Activated T-cell treated with anti-CD3 and anti-CD28 coated beads for 4 hours (primary cell): ENCODE data around the gene CALCB.
"Not testable (repeated sequence)": the region's sequence is repeated elsewhere in the genome, so short reads cannot be mapped to it uniquely, and the experiment has no call there.

Source experiments
- DNase-seq: peaks from one replicate; pipeline ENCODE4 v3.0.0-alpha.2; 2020

Gene CALCB, protein sequence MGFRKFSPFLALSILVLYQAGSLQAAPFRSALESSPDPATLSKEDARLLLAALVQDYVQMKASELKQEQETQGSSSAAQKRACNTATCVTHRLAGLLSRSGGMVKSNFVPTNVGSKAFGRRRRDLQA

DNA sequence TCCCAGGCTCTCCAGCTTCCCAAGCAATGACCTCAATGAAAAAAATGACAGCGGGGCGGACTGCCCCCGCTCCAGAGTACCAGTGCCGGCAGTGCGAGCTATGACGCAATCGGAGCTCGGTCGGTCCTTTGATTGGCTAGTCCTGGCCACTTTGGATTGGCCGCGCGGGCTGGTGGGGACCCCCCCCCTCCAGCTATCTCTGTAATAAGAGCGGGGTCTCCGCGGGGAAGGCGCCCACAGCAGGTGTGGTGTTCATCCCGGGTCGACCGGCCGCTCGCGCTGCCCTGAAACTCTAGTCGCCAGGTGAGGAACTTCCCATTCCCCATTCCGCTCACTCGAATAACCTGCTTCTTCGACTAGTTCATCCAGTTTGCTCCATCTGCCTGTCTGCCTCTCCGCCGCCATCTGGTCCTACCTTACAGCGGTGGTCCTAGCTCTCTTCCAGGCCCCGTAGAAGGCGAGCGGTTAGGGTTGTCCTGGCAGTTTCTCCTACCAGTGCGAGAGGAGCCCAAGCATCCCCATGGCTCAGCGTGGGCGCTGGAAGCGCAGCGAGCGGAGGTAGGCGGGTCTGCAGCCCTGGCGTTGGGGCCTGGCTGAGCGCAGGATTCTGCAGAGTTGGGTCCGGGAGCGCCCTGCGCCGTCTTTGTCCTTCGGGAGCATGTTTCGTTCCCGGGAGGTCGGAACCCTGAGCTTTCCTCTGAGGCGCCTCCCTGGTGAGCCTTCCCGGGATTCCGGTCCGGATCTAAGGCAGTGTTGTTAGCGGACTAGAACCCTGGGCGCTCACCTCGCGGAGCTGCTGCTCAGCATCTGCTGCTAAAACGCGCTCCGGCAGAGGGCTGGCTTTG is at the start of gene CALCB:
TSS of gene CALCB (plus strand) at position 233 of the 845 bp plus-strand sequence. CDS start 1,126 bp downstream, outside the sequence.
- peak; percentile 17 for DNase-seq

DNA sequence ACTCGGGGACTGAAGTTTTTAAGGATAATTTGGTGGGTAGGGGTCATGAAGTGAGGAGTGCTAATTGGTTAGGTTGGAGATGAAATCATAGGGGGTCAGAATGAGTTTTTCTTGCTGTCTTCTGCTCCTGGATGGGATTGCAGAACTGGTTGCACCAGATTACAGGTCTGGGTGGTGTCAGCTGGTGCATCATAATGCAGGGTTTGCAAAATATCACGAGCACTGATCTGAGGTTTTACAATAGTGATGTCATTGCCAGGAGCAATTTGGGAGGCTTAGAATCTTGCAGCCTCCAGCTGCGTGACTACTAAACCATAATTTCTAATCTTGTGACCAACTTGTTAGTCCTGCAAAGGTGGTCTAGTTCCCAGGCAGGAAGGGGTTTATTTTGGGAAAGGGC is 46.4 kb upstream of the CALCB start:
- no peak for DNase-seq

DNA sequence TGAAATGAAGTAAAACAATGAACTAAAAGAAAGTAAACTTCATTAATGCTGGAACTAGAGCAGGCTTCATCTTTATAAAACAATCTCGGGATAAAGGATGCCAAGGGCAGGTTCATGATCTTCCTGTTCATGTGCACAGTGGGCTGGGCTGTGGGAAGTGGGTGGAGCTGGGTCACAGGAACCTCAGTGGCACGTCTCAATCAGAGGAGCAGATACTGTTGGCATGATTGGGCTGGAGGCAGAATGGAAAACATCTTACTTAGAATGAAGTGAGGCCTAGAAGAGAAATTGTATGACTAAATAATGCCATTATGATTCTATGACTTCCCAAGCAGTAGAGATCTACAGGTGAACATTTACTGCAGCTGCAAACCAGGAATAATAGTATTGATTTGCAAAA is 45.4 kb upstream of the CALCB start:
- DNase-seq: no peak

DNA sequence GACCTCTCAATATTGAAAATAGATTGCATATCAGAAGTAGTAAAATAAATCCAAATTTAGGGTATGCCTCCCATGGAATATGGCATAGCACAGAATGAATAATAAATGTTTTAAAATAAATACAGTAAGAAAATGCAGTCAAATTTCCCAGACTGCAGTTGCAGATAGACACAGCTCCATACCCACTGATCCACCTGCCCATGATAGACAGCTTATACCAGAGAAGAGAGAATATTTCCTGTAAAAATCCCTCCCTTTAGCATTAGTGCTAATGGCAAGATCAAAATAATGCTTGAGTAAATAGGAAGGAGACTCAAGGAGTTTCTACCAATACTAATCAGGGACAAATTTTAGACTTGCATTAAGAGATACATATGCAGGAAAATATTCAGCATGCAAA is 45.0 kb upstream of the CALCB start:
- no peak for DNase-seq

DNA sequence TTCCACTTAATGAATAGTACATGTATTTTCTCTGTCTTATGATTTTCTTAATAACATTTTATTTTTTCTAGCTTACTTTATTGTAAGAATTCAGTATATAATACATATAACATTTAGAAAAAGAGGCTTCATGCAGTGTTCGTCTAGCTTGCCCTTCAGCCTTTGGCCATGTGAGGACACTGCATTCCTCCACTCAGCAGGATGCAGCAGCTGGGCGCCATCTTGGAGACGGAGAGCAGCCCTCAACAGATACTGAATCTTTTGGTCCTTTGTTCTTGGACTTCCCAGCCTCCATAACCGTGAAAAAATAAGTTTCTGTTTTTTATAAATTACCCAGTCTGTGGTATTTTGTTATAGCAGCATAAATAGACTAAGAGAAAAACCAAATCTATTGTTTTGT is 41.4 kb upstream of the CALCB start:
- DNase-seq: not testable (repeated sequence)

DNA sequence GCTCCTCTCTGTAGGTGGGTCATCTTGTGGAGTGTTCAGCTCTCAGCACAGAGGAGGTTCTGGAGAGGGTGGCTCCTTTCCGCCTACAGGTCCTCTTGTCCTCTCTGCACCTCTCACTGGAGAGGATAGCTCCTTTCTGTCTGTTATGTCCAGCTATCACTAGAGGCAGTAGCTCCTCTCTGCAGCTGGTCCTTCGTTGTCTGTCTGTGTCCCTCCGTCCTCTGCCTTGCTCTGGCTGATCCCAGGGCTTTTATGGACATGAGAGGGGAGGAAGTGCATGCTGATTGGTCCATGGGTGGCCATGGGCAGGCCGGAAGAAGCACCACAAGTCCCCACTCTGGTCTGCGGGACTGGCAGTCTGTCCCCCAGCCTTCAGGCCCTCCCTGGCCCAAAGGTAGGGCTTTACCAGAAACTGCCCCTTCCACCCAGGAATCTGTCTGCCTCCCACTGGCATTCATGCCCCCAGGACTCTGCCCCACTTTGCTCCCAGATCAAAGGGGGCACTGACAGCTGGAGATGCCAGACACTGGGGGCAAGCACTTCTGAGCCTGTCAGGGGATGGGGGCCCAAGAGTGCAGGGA is 38.6 kb upstream of the CALCB start:
- no peak for DNase-seq

DNA sequence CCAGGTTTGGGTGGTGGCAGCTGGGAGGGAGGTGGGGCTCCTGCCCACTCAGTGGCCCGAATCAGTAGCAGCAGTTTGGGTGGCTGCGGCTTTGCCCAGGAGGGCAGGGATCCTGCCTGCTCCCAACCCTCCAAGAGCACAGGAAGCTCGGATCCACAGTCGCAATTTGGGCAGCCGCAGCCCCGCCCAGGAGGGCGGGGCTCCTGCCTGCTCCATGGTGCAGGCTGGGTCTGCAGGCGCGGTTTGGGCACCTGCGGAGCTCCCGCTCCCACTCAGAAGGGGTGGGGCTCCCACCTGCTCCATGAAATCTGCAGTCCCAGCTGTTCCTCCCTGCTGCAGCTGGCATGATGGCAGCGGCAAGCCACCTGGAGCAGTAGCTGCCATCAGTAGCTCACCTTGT is 38.1 kb upstream of the CALCB start:
- no peak for DNase-seq

DNA sequence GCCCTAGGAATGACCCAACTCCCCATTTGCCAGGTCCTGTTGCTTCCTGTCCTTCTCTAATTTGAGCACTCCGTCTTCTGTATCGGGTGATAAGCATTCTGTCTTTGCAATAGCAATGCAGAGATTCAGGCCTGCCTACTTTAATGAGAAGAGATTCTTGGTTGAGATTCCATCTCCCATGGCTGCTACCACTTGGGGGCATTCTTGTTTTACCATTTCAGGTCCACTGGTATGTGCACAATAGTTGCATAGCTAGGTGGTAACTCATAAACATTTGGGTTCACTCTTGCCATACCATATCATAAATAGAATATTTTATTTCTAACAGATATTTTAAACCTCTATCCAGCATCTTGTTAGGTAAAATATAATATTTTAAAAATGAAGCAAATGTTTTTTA is 34.4 kb upstream of the CALCB start:
- no peak for DNase-seq

DNA sequence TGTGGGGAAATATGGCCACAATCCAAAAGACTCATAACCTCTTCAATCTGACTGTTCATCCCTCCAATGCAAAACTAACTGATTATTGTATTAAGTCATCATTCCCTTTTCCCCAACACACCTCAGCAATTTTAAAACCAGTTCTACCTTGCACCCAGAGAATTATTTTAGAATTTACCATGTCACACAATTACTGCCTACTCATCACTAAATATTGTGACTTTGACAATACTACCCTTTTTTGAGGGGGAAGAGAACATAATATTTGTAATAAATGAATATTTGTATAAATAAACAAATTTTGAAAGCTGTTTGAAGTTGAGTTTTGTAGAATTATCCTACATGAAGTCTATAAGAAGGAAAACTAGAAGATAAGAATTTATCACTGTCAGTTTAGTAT is 28.2 kb upstream of the CALCB start:
- no peak for DNase-seq

DNA sequence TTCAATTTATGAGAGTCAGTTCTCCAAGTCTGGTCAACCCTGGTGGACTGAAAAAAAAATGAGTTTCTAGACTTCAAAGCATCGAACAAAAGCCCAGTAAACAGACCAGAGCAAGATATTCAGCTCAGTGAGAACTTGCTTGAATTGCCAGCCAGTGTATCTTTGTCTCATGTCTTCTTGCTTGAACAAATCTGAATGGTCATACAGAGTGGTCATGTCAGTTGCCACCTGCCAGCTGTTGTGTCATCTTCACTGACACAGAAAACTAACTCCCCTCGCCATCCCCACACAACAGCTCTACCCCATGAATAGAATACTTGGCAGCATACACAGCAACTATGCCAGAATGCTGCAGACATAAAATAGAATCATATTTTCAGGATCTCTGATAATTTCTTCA is 27.5 kb upstream of the CALCB start:
- DNase-seq: no peak

DNA sequence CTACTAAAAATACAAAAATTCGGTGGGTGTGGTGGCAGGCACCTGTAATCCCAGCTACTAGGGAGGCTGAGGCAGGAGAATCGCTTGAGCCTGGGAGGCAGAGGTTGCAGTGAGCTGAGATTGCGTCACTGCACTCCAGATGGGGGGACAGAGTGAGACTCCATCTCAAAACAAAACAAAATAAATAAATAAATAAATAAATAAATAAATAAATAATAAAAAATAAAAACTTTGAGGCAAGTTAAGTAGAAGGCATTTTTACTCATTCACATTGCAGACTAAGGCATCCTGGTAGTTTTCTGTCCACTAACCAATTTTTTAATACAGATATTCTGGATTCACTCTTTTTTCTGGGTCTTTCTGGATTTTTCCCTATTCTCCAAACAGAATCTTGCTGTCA is 26.7 kb upstream of the CALCB start:
- not testable (repeated sequence) for DNase-seq

DNA sequence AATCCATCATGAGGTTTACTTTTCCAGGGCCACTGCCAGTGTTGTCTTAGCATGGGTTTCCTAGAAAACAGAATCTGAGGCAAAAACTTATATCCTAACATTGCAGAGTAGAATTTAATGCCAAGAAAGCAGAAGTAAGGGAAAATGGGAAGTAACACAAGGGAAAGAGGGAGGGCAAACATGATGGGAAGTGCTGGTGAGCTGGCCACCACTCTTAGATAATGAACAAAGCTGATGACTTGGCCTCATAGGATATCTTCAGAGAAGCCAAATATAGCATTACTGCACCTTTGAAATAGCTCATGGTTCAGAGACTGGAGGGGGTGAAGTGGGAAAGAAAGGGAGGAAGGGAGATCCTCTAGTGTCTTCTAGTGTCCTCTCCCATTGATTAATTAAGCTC is 24.8 kb upstream of the CALCB start:
- no peak for DNase-seq

DNA sequence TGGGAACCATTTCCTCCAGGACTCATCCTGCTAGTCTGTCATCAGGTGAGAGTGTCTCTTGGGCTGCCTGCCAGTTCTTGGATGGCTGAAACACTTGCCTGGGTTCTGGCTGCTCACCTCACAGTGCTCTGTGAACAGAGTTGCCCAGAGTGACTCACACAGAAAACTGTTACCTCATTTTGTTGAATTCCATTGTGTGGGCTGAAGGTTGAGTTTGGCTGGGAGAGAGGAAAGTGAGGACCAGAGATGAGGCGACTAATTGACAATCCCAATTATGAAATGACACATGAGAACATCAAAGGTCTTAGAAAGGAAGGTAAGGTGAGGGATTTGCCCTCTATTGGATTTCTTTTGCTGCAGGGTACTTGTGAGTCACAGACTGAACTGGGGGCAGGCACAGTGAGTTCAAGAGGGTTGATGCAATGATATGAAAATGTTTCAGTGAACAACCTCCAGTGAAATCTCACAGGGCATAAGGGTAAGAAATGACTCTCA is 20.2 kb upstream of the CALCB start:
- no peak for DNase-seq

DNA sequence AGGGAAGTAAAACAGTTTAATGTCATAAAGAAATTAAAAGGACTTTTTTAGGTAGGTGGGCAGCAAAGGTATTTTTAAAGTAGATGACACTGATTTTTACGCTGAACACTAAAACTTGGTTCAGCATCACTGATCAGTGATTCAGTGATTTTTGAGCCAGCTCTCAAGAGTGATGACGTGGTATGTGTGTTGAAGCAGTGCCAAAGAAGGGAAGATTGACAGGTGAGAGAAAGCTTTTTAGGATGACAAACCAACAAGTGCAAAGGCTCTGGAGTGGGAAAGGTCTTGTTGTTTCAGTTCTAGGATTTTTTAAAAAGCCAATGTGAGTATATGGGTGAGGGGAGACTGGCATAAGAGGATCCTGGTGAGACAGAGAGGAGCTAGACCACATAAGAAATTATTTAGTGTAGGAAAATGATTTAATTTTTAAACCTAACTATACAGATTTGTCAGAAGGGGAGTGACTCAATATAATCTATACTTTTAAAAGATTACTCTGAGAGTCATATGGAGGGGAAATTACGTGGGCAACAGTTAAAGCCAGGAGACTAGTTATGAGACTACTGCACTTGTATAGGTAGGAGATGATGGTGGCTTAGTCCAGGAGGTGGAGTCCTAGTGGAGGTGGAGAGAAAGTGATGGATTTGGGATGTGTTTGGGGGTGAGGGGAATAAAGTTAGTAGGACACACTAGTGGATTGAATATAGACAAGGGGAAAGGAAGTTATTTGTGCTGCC is 17.6 kb upstream of the CALCB start:
- DNase-seq: no peak

DNA sequence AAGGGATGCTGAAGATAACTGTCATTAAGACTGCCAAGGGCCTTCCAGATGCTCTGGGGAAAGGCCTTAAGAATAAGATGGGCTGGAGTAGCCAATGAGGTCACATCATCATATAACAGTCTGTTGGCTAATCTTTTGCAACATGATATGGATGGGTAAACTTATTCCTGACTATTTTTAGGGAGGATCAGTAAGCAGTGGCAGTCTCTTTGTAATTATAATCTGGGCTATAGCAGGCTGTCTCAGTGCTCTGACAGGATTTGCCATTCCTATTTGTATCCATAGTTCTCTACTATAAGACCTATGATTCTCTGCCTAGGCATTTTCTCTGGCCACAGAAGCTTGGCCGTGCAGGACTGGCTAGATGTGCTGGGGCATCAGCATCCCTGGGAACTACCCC is 16.1 kb upstream of the CALCB start:
- no peak for DNase-seq

DNA sequence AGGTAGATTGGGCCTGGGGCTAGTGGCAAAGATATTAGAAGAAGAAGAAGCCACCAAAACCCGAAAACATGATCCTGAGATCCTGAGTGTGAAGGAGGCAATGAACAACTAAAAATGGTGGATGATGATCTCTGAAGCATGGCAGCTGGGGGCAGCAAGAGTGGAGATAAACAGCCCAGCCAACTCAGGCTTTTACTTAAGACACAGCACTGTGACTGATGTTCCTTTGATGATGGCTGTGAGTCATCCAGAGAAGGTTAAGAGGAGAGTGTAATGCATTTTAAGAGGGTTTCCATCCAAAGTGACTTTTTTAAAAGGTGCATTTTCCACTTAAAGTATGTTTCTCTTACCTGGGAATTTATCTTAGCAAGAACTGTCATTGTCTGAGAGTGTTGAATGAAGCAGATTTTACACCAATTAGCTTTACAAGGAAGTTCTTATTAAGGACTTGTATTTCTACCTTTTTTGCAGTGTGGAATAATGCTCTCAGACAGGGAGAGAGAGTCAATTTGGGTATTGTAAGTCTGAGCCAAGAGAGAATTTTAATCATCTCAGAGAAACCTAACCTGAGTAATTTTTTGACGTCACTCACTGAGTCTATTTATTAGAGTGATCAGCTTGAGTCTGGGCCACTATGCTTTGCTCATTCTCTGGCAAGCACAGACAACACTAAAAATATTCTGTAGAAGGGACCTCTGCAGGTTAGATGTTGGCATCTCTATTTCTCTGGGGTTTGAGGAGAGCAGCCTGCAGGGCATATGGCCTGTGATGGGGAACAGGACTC is 14.1 kb upstream of the CALCB start:
- no peak for DNase-seq

DNA sequence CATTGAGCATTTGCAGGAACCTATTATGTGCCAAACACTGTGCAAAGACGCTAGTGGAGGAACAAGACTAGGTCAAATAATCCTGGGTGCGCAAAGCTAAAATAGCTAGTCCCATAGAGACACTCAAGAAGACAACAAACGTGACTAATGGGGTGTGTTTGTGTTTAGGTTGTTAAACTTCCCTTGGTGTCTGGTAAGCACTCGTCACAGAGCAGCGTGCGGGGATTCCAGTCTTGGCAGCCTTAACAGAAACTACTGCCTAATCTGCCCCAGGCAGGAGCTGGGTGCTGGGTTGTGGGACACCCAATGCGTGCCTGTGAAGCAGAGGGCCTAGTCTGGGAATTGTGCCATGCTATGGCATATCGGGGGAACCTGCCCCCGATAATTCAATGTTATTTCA is 10.8 kb upstream of the CALCB start:
- DNase-seq: no peak

DNA sequence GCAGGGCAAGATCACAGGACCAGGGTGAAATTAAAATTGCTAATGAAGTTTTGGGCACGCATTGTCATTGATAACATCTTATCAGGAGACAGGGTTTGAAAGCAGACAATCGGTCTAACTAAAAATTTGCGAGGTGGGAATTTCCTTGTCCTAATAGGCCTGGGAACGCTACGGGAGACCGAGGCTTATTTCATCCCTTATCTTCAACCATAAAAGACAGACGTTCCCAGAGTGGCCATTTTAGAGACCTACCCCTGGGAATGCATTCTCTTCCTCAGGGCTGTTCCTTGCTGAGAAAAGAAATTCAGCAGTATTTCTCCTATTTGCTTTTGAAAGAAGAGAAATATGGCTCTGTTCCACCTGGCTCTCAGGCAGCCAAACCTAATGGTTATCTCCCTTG is 3.6 kb upstream of the CALCB start:
- DNase-seq: not testable (repeated sequence)

DNA sequence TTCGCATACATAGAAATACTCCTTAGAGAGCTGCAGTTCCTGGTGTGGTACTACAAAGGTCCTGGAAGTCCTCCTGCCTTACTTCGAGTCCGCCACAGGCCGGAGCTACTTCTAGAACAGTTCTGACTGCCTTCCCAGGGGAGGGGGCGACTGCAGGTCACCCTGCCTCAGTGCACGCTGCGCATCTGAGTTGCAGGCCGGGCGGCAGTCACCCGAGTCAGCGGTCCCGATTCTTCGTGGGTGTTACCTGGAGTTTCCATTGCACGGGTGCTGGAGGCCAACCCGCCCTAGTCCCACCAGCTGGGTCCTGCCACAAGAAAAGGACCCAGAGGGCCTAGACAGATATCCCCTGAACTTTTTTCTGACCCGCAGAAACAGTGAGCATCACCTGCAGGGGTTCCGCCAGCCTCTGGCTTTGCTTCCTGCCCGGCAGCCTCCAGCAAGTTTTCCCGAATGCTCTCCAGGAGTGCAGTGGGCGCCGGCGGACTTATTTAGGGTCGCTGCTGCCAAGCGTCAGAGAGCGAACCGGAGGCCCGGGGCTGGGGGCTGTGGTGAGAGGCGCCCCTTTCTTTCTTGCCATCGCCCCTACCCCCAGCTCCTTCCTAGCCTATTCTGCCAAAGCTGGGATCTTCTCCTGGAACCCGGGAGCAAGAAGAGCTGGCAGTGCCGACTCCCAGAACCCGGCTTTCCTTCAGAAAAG is 1.7 kb upstream of the CALCB start:
- no peak for DNase-seq

DNA sequence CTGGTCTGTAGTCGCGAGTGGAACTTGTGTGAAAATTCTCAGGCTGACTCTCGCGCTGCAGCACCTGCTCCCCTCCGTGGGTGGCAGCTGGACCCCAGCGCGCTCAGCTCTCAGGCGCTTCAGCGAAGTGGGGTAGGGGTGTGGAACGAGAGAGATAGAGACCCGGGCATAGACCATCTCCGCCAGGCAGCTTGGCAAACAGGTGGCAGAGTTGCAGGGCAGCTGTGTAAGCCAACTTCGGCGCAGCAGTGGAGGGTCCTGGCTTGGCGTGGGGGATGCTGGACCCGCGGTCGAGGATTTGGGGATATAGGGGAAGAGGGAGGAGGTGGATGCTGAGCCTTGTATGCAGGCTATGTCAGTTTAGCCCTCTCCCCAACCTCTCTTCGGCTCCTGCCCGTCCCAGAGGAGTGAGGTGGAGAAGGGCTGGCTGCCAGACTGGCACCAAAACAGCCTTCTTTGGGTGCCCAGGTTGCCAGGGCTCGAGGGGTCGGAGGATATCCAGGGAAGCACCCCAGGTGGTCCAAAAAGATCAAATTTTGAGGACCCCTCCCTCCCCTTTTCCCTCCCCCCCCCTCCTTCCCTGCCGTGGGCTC is 746 bp upstream of the CALCB start:
- no peak for DNase-seq
